GM12891 (cell line): ENCODE results near the gene MBNL2.

Experiments
- POLR2A ChIP-seq: IDR thresholded peaks from 2 replicates; pipeline ENCODE4 v1.6.1; 2011; ENCODE audit warnings: low read depth, low read length, control low read depth
- POLR2AphosphoS5 ChIP-seq: IDR thresholded peaks from 2 replicates; pipeline ENCODE4 v1.6.1; 2011; ENCODE audit warnings: low read depth, low read length, control low read depth
- TAF1 ChIP-seq: IDR thresholded peaks from 2 replicates; pipeline ENCODE4 v1.6.1; 2011; ENCODE audit warnings: low read depth, low read length, control low read depth

DNA sequence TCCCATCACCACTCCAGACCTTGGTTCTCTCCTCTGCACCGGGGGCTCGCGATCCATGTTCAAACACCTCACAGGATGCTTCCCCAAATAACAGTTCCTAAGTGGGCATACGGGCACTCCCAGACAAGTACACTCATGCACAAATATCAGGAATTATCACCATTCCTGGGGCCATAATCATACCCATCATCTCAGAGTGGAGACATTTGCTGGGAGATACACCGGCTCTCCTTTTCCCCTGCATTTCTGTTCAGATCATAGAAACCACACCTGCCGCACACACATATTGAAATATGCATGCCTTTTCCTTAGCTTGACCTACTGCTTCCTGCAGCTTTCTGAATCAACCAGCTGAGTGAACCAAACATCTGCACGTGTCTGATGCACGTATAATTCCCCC lies 33.9 kb upstream of the MBNL2 start:
- TF ChIP-seq POLR2AphosphoS5 (no peak), POLR2A (no peak), TAF1 (no peak)
